ENCODE data around the gene TXNDC17. TPM values are rescaled to one million over a fixed set of nuclear protein-coding genes. Genes with fewer than 3 reads are reported as not detected.

Gene TXNDC17
- total RNA-seq, 1 experiment from 2014 or later, result 151 TPM

DNA sequence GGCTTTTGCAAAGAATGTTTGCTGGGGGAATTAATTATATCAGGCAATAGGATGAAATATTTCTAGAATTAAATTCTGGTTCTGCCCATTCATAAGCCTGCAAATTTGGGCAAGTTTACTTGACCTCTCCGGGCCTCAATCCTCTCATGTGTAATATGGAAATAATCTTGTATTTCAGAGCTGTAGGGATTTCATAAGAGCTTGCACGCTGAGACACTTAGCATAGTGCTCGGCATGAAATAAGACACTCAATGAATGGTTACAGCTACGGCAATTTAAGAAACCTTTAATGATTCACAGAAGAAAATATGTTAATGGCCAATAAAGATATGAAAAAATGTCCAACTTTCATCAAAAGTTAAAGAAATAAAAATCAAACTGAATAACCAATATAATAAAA, 43.9 kb upstream of the TXNDC17 start (continued):
- no peak for TF ChIP-seq HMGXB4 (CRISPR knock-in tag; IDR thresholded peaks at IDR 0.05)
- TF ChIP-seq ZMAT4 (CRISPR knock-in tag; IDR thresholded peaks at IDR 0.05), result no peak
- TF ChIP-seq, protein P1, sequence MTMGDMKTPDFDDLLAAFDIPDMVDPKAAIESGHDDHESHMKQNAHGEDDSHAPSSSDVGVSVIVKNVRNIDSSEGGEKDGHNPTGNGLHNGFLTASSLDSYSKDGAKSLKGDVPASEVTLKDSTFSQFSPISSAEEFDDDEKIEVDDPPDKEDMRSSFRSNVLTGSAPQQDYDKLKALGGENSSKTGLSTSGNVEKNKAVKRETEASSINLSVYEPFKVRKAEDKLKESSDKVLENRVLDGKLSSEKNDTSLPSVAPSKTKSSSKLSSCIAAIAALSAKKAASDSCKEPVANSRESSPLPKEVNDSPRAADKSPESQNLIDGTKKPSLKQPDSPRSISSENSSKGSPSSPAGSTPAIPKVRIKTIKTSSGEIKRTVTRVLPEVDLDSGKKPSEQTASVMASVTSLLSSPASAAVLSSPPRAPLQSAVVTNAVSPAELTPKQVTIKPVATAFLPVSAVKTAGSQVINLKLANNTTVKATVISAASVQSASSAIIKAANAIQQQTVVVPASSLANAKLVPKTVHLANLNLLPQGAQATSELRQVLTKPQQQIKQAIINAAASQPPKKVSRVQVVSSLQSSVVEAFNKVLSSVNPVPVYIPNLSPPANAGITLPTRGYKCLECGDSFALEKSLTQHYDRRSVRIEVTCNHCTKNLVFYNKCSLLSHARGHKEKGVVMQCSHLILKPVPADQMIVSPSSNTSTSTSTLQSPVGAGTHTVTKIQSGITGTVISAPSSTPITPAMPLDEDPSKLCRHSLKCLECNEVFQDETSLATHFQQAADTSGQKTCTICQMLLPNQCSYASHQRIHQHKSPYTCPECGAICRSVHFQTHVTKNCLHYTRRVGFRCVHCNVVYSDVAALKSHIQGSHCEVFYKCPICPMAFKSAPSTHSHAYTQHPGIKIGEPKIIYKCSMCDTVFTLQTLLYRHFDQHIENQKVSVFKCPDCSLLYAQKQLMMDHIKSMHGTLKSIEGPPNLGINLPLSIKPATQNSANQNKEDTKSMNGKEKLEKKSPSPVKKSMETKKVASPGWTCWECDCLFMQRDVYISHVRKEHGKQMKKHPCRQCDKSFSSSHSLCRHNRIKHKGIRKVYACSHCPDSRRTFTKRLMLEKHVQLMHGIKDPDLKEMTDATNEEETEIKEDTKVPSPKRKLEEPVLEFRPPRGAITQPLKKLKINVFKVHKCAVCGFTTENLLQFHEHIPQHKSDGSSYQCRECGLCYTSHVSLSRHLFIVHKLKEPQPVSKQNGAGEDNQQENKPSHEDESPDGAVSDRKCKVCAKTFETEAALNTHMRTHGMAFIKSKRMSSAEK (CRISPR knock-in tag; IDR thresholded peaks at IDR 0.05; ENCODE audit: borderline replicate concordance), result no peak
- TF ChIP-seq ELF4 (CRISPR knock-in tag; IDR thresholded peaks at IDR 0.05; ENCODE audit: low read depth), result no peak

GRCh38 chr17:6597727-6598126, 43.1 kb upstream of the TXNDC17 start:
- no peaks in the 10 kb centered on the region for H3K9me3 Mint-ChIP-seq
- H3K36me3 Mint-ChIP-seq, result peaks cover 27% of the 10 kb centered on the region
- no peaks in the 10 kb centered on the region; the same call in 1 of the 2 replicates for H3K4me1 Mint-ChIP-seq
- CTCF ChIA-PET, result interaction anchor here (1.9 kb wide), 1 partner anchor 125 kb away, joined by 6 read pairs; no protein-coding TSS in a partner anchor
- POLR2A ChIA-PET, result no interaction called here
- no peak for ATAC-seq
- DNase-seq (ENCODE audit: low spot score), result no peak
- TF ChIP-seq, protein P2, sequence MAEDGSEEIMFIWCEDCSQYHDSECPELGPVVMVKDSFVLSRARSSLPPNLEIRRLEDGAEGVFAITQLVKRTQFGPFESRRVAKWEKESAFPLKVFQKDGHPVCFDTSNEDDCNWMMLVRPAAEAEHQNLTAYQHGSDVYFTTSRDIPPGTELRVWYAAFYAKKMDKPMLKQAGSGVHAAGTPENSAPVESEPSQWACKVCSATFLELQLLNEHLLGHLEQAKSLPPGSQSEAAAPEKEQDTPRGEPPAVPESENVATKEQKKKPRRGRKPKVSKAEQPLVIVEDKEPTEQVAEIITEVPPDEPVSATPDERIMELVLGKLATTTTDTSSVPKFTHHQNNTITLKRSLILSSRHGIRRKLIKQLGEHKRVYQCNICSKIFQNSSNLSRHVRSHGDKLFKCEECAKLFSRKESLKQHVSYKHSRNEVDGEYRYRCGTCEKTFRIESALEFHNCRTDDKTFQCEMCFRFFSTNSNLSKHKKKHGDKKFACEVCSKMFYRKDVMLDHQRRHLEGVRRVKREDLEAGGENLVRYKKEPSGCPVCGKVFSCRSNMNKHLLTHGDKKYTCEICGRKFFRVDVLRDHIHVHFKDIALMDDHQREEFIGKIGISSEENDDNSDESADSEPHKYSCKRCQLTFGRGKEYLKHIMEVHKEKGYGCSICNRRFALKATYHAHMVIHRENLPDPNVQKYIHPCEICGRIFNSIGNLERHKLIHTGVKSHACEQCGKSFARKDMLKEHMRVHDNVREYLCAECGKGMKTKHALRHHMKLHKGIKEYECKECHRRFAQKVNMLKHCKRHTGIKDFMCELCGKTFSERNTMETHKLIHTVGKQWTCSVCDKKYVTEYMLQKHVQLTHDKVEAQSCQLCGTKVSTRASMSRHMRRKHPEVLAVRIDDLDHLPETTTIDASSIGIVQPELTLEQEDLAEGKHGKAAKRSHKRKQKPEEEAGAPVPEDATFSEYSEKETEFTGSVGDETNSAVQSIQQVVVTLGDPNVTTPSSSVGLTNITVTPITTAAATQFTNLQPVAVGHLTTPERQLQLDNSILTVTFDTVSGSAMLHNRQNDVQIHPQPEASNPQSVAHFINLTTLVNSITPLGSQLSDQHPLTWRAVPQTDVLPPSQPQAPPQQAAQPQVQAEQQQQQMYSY (CRISPR knock-in tag; IDR thresholded peaks at IDR 0.05), result no peak
- no peak for TF ChIP-seq IRF2 (CRISPR knock-in tag; IDR thresholded peaks at IDR 0.05; ENCODE audit: borderline replicate concordance, low read depth)
- no peak for TF ChIP-seq SMAD3 (CRISPR knock-in tag; IDR thresholded peaks at IDR 0.05; ENCODE audit: borderline replicate concordance)
- TF ChIP-seq, protein P3, sequence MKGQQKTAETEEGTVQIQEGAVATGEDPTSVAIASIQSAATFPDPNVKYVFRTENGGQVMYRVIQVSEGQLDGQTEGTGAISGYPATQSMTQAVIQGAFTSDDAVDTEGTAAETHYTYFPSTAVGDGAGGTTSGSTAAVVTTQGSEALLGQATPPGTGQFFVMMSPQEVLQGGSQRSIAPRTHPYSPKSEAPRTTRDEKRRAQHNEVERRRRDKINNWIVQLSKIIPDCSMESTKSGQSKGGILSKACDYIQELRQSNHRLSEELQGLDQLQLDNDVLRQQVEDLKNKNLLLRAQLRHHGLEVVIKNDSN (CRISPR knock-in tag; IDR thresholded peaks at IDR 0.05), result no peak
- TF ChIP-seq ZNF425 (CRISPR knock-in tag; conservative IDR thresholded peaks at IDR 0.05), result no peak
- TF ChIP-seq ZNF396 (CRISPR knock-in tag; IDR thresholded peaks at IDR 0.05; ENCODE audit: borderline replicate concordance), result no peak
- TF ChIP-seq GTF2I (CRISPR knock-in tag; conservative IDR thresholded peaks at IDR 0.05), result no peak
- TF ChIP-seq HMGXB4 (CRISPR knock-in tag; IDR thresholded peaks at IDR 0.05), result no peak
- TF ChIP-seq, protein P4, sequence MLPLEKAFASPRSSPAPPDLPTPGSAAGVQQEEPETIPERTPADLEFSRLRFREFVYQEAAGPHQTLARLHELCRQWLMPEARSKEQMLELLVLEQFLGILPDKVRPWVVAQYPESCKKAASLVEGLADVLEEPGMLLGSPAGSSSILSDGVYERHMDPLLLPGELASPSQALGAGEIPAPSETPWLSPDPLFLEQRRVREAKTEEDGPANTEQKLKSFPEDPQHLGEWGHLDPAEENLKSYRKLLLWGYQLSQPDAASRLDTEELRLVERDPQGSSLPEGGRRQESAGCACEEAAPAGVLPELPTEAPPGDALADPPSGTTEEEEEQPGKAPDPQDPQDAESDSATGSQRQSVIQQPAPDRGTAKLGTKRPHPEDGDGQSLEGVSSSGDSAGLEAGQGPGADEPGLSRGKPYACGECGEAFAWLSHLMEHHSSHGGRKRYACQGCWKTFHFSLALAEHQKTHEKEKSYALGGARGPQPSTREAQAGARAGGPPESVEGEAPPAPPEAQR (CRISPR knock-in tag; IDR thresholded peaks at IDR 0.05), result no peak
- TF ChIP-seq ERG (CRISPR knock-in tag; IDR thresholded peaks at IDR 0.05), result no peak
- H3K4me3 Mint-ChIP-seq, result no peak overlapping the region
- H3K27me3 Mint-ChIP-seq (ENCODE audit: low read depth), result no peaks in the 10 kb centered on the region
- H3K27ac Mint-ChIP-seq, result no peak overlapping the region
